PC-9 (cell line): ENCODE data around the gene NUFIP2. TPM values are rescaled to one million over a fixed set of nuclear protein-coding genes. Genes with fewer than 3 reads are reported as not detected.
"Not testable (repeated sequence)": the region's sequence is repeated elsewhere in the genome, so short reads cannot be mapped to it uniquely, and the experiment has no call there.

Source experiments
- Bru-seq: library from RNA; stranded (reverse); fragments of 400-500 nt; gene quantifications from one replicate; lab custom pipeline; 2021; lab: Mats Ljungman, UMichigan
- BruChase-seq, 2 experiments: library from RNA; stranded (reverse); fragments of 400-500 nt; gene quantifications; one replicate each; lab custom pipeline; 2021; lab: Mats Ljungman, UMichigan
- BruUV-seq: library from RNA; stranded (reverse); fragments of 400-500 nt; replicated peaks from 2 replicates; lab custom pipeline; 2021; lab: Mats Ljungman, UMichigan
- CTCF ChIA-PET: fragments of 300-600 bp; sonication (Branson Sonifier 250); formaldehyde crosslinking; loops from one replicate; lab custom pipeline; 2022; ENCODE audit warnings: antibody characterized with exemption; lab: Charles Lee
- POLR2A ChIA-PET: fragments of 300-600 bp; sonication (Branson Sonifier 250); formaldehyde crosslinking; loops from one replicate; lab custom pipeline; 2022; ENCODE audit warnings: antibody characterized with exemption; ENCODE audit not compliant: unreplicated experiment; lab: Charles Lee
- DNase-seq, 2 experiments: peaks; one replicate each; pipeline versions ENCODE4 v3.0.0 to v3.0.0-alpha.2; 2015 to 2022; ENCODE audit warnings: mixed read lengths in 1 of 2
- H2AFZ ChIP-seq: fragments of 200-600 bp; sonication (generic); 2 replicates; pipeline ENCODE4 v1.8.1; 2017; ENCODE audit warnings: antibody characterized with exemption
- H3F3A ChIP-seq: fragments of 200-600 bp; sonication (generic); 2 replicates; pipeline ENCODE4 v1.8.1; 2017; ENCODE audit warnings: antibody characterized with exemption, mild to moderate bottlenecking, low read depth; ENCODE audit not compliant: insufficient read depth
- H3K27ac ChIP-seq: fragments of 200-600 bp; sonication (generic); 2 replicates; pipeline ENCODE4 v1.6.1; 2016; ENCODE audit warnings: mixed run types
- H3K27me3 ChIP-seq: fragments of 200-600 bp; sonication (generic); 2 replicates; pipeline ENCODE4 v1.6.1; 2016; ENCODE audit warnings: low read depth, mixed run types; ENCODE audit not compliant: insufficient read depth
- H3K36me3 ChIP-seq: fragments of 200-600 bp; sonication (generic); 2 replicates; pipeline ENCODE4 v1.6.1; 2016; ENCODE audit warnings: low read depth, mixed run types
- H3K4me1 ChIP-seq: fragments of 200-600 bp; sonication (generic); replicated peaks from 2 replicates; pipeline ENCODE4 v1.6.1; 2016; ENCODE audit warnings: mixed run types; ENCODE audit not compliant: insufficient read depth
- H3K4me2 ChIP-seq: fragments of 200-600 bp; sonication (generic); 2 replicates; pipeline ENCODE4 v1.6.1; 2017; ENCODE audit warnings: mixed run types
- H3K4me3 ChIP-seq: fragments of 200-600 bp; sonication (generic); 2 replicates; pipeline ENCODE4 v1.6.1; 2016; ENCODE audit warnings: mixed run types
- H3K79me2 ChIP-seq: fragments of 200-600 bp; sonication (generic); 2 replicates; pipeline ENCODE4 v1.6.1; 2017; ENCODE audit warnings: low read depth, mixed run types
- H3K9me2 ChIP-seq: fragments of 200-600 bp; sonication (generic); 2 replicates; pipeline ENCODE4 v1.8.1; 2017; ENCODE audit warnings: mild to moderate bottlenecking; ENCODE audit not compliant: insufficient read depth
- H3K9me3 ChIP-seq: fragments of 200-600 bp; sonication (generic); 2 replicates; pipeline ENCODE4 v1.8.1; 2016; ENCODE audit warnings: low read depth; ENCODE audit not compliant: insufficient read depth
- H4K20me1 ChIP-seq: fragments of 200-600 bp; sonication (generic); 2 replicates; pipeline ENCODE4 v1.8.1; 2017; ENCODE audit not compliant: insufficient read depth
- CTCF ChIP-seq: fragments of 200-600 bp; sonication (generic); conservative IDR thresholded peaks from 2 replicates; pipeline ENCODE4 v1.6.1; 2017; ENCODE audit warnings: mixed run types, antibody characterized with exemption, mild to moderate bottlenecking, moderate library complexity
- EZH2 ChIP-seq: fragments of 200-600 bp; sonication (generic); IDR thresholded peaks from 2 replicates; pipeline ENCODE4 v1.8.0; 2017; ENCODE audit warnings: antibody characterized with exemption, low read depth
- intact Hi-C: fragments of 100-400 bp; cut with micrococcal nuclease; formaldehyde crosslinking; loops from one replicate; pipeline ENCODE4 v1.10.0; 2022; ENCODE audit not compliant: unreplicated experiment
- long read RNA-seq: library from polyadenylated mRNA; stranded (forward); transcript quantifications from one replicate; pipeline ENCODE4 v2.0.0, GENCODE V29; 2022
- total RNA-seq: library from RNA; stranded (reverse); gene quantifications from 2 replicates; pipeline ENCODE4 v1.2.3, GENCODE V29; 2021

The NUFIP2 gene
- total RNA-seq (46.8 and 73.1 TPM in 2 replicates), Bru-seq, nascent RNA (percentile 98 among the genes with signal in this experiment), BruChase-seq, experiment 1, labeled RNA remaining after a 2-hour chase (percentile 99 among the genes with signal in this experiment), BruChase-seq, experiment 2, labeled RNA remaining after a 6-hour chase (percentile 95 among the genes with signal in this experiment)
- long read RNA-seq, full-length matches to known transcripts = 3 of 25 reads
- long read RNA-seq, partial matches to known transcripts = 3 of 25 reads
- long read RNA-seq, other reads (novel, unspliced or antisense) = 19 of 25 reads

GRCh38 chr17:29293890-29294579, at the start of gene NUFIP2:
Gene NUFIP2 (minus strand): TSS chr17:29294148. CDS start chr17:29294059, 89 bp downstream.
- Histone ChIP-seq H3K79me2 (peaks cover 46% of the 10 kb centered on the region), H3K4me1 (peaks cover 33% of the 10 kb centered on the region), H4K20me1 (peaks cover 32% of the 10 kb centered on the region), H3K27me3 (no peaks in the 10 kb centered on the region), H3K9me3 (no peaks in the 10 kb centered on the region), H3K36me3 (peaks cover 11% of the 10 kb centered on the region), H3K4me3 (peak within 1 kb of the TSS; percentile 92), H3K27ac (peak within 1 kb of the TSS; percentile 78), H3F3A (peaks cover 18% of the 10 kb centered on the region), H2AFZ (peak within 1 kb of the TSS; percentile 87), H3K9me2 (no peaks in the 10 kb centered on the region), H3K4me2 (peak within 1 kb of the TSS; percentile 77)
- no TSS peak for BruUV-seq
- intact Hi-C loops = loop anchor here (2.0 to 5.0 kb wide), 4 partner anchors 77 to 273 kb away; partner anchors contain the start of gene ABHD15
- CTCF ChIA-PET = interaction anchor here (0.6 kb wide), 2 partner anchors 96 to 952 kb away, joined by 3 to 4 read pairs; partner anchors contain the start of gene TAOK1
- POLR2A ChIA-PET = interaction anchor here (0.5 to 1.0 kb wide), 29 partner anchors 9 to 1144 kb away, joined by 3 to 21 read pairs (median 4); partner anchors contain the start of genes MYO18A and PHF12
- no peak for TF ChIP-seq CTCF
- TF ChIP-seq EZH2 = no peak
- DNase-seq = peak; percentile 93 to 98

- peaks cover 2% of the 10 kb centered on the region; the same call in 1 of the 2 replicates for H3F3A ChIP-seq
- no peak overlapping the region for H2AFZ ChIP-seq
- TF ChIP-seq CTCF (no peak), EZH2 (no peak)
- H3K9me3 ChIP-seq = no peaks in the 10 kb centered on the region
- no peaks in the 10 kb centered on the region for H4K20me1 ChIP-seq
- no peak overlapping the region for H3K27ac ChIP-seq
- no peaks in the 10 kb centered on the region for H3K27me3 ChIP-seq
- H3K4me2 ChIP-seq = no peak overlapping the region
- H3K79me2 ChIP-seq = no peaks in the 10 kb centered on the region
- ChIA-PET POLR2A (no interaction called here), CTCF (interaction anchor here (0.7 kb wide), 1 partner anchor 226 kb away, joined by 9 read pairs; no protein-coding TSS in a partner anchor)
- H3K9me2 ChIP-seq = no peaks in the 10 kb centered on the region
- DNase-seq = no peak
- H3K4me1 ChIP-seq = peaks cover under 1% of the 10 kb centered on the region; the same call in 1 of the 2 replicates
- no peak overlapping the region for H3K4me3 ChIP-seq
- H3K36me3 ChIP-seq = no peaks in the 10 kb centered on the region
- no TSS peak for BruUV-seq
- intact Hi-C loops = no loop called here
Observed at GRCh38 chr17:29342158-29342765, 48.3 kb upstream of the NUFIP2 start.

GRCh38 chr17:29341726-29342125, 47.8 kb upstream of the NUFIP2 start:
- Histone ChIP-seq H2AFZ (no peak overlapping the region), H3F3A (no peaks in the 10 kb centered on the region), H3K9me3 (no peaks in the 10 kb centered on the region), H3K36me3 (no peaks in the 10 kb centered on the region), H3K4me3 (no peak overlapping the region), H3K4me1 (no peaks in the 10 kb centered on the region), H3K79me2 (no peaks in the 10 kb centered on the region), H3K9me2 (no peaks in the 10 kb centered on the region), H3K27me3 (no peaks in the 10 kb centered on the region), H3K4me2 (no peak overlapping the region), H3K27ac (no peak overlapping the region), H4K20me1 (no peaks in the 10 kb centered on the region)
- no TSS peak for BruUV-seq
- intact Hi-C loops = no loop called here
- TF ChIP-seq CTCF (no peak), EZH2 (no peak)
- DNase-seq = no peak
- ChIA-PET POLR2A (no interaction called here), CTCF (no interaction called here)

- H4K20me1 ChIP-seq, POLR2A ChIA-PET, H3K79me2 ChIP-seq, BruUV-seq, H3F3A ChIP-seq, H3K27me3 ChIP-seq, H3K36me3 ChIP-seq, intact Hi-C loops, H3K4me2 ChIP-seq, H3K4me3 ChIP-seq, CTCF ChIA-PET, H2AFZ ChIP-seq, H3K9me2 ChIP-seq, DNase-seq, H3K27ac ChIP-seq, H3K9me3 ChIP-seq, H3K4me1 ChIP-seq: not testable (repeated sequence)
Observed at GRCh38 chr17:29339016-29339415, 45.1 kb upstream of the NUFIP2 start.
